A673 (cell line): ENCODE data around the gene BCAS4. TPM values are rescaled to one million over a fixed set of nuclear protein-coding genes. Genes with fewer than 3 reads are reported as not detected.
A peak's percentile ranks its signal among the peaks of the same experiment; 100 is the strongest.

Experiments used
- BruUV-seq: library from RNA; stranded (reverse); fragments of 400-500 nt; replicated peaks from 2 replicates; lab custom pipeline; 2021; lab: Mats Ljungman, UMichigan
- CTCF ChIA-PET: fragments of 300-600 bp; sonication (Branson Sonifier 250); formaldehyde crosslinking; loops from one replicate; lab custom pipeline; 2022; ENCODE audit warnings: antibody characterized with exemption; lab: Charles Lee
- POLR2A ChIA-PET: fragments of 300-600 bp; sonication (Branson Sonifier 250); formaldehyde crosslinking; loops from one replicate; lab custom pipeline; 2022; ENCODE audit warnings: antibody characterized with exemption; ENCODE audit not compliant: low non-redundant PET; lab: Charles Lee
- DNase-seq: peaks from one replicate; pipeline ENCODE4 v3.0.0-alpha.2; 2015; ENCODE audit warnings: low spot score
- H3K27ac ChIP-seq: fragments of 200-600 bp; sonication (generic); 2 replicates; pipeline ENCODE4 v1.5.1; 2016; ENCODE audit warnings: mixed run types, low read depth, mild to moderate bottlenecking, mixed read lengths, antibody characterized with exemption, low read length; ENCODE audit not compliant: poor library complexity, severe bottlenecking
- H3K27me3 ChIP-seq: fragments of 200-600 bp; sonication (generic); replicated peaks from 2 replicates; pipeline ENCODE4 v1.6.1; 2017; ENCODE audit warnings: mixed run types, low read depth, mild to moderate bottlenecking, mixed read lengths, antibody characterized with exemption, low read length; ENCODE audit not compliant: insufficient read depth, poor library complexity
- H3K36me3 ChIP-seq: fragments of 200-600 bp; sonication (generic); 2 replicates; pipeline ENCODE4 v1.6.1; 2016; ENCODE audit warnings: mixed run types, mild to moderate bottlenecking, mixed read lengths, antibody characterized with exemption, low read length; ENCODE audit not compliant: insufficient read depth, poor library complexity, severe bottlenecking
- H3K4me1 ChIP-seq: fragments of 200-600 bp; sonication (generic); 2 replicates; pipeline ENCODE4 v1.6.1; 2017; ENCODE audit warnings: mixed run types, mild to moderate bottlenecking, mixed read lengths, antibody characterized with exemption, low read length; ENCODE audit not compliant: insufficient read depth, poor library complexity, severe bottlenecking
- H3K4me3 ChIP-seq: fragments of 200-600 bp; sonication (generic); 2 replicates; pipeline ENCODE4 v1.5.1; 2016; ENCODE audit warnings: low read depth, mixed run types, mild to moderate bottlenecking, mixed read lengths, low read length; ENCODE audit not compliant: poor library complexity, severe bottlenecking
- H3K9me3 ChIP-seq: fragments of 200-600 bp; sonication (generic); 2 replicates; pipeline ENCODE4 v1.6.1; 2016; ENCODE audit warnings: mixed run types, low read depth, mild to moderate bottlenecking, mixed read lengths, antibody characterized with exemption, low read length; ENCODE audit not compliant: poor library complexity, severe bottlenecking
- EZH2 ChIP-seq: fragments of 200-600 bp; sonication (generic); IDR thresholded peaks from 2 replicates; pipeline ENCODE4 v1.6.1; 2017; ENCODE audit warnings: borderline replicate concordance, low read depth, mild to moderate bottlenecking, mixed read lengths, antibody characterized with exemption, low read length; ENCODE audit not compliant: poor library complexity, severe bottlenecking
- intact Hi-C: fragments of 100-400 bp; cut with micrococcal nuclease; formaldehyde crosslinking; loops from one replicate; pipeline ENCODE4 v1.10.0; 2022; ENCODE audit not compliant: unreplicated experiment
- total RNA-seq: library from RNA; stranded (reverse); gene quantifications from 2 replicates; pipeline ENCODE4 v1.2.3, GENCODE V29; 2021
- TF ChIP-seq, protein P1 (sequence below): fragments of 300-800, 200-600 bp; sonication (generic); conservative IDR thresholded peaks from 2 replicates; pipeline ENCODE4 v1.5.1; 2017; ENCODE audit warnings: low read depth, mild to moderate bottlenecking, antibody characterized with exemption, low read length, moderate library complexity, mixed read lengths

The BCAS4 gene
- total RNA-seq, 1 experiment from 2014 or later, result 28.4 TPM

DNA sequence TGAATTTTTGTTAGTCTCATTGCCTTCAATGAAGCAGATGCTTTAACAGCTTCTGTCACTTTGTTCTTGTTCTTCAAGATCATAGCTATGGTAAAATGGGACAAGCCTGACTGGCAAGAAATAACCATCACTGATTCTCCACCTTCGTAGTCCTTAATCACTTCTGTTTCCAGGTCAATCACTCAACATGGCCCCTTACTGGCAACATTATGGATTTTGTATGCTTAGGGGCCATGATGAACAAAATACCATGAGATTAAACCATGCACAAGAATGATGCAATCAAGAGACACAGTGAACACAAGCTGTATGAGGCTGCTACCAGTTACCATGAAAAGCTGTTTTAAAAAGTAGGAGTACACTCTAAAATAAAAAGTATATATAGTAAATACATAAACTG lies 103.6 kb downstream of the BCAS4 start:
- CTCF ChIA-PET, result interaction anchor here (1.2 kb wide), 1 partner anchor 89 kb away, joined by 3 read pairs; no protein-coding TSS in a partner anchor
- TF ChIP-seq, protein P1, sequence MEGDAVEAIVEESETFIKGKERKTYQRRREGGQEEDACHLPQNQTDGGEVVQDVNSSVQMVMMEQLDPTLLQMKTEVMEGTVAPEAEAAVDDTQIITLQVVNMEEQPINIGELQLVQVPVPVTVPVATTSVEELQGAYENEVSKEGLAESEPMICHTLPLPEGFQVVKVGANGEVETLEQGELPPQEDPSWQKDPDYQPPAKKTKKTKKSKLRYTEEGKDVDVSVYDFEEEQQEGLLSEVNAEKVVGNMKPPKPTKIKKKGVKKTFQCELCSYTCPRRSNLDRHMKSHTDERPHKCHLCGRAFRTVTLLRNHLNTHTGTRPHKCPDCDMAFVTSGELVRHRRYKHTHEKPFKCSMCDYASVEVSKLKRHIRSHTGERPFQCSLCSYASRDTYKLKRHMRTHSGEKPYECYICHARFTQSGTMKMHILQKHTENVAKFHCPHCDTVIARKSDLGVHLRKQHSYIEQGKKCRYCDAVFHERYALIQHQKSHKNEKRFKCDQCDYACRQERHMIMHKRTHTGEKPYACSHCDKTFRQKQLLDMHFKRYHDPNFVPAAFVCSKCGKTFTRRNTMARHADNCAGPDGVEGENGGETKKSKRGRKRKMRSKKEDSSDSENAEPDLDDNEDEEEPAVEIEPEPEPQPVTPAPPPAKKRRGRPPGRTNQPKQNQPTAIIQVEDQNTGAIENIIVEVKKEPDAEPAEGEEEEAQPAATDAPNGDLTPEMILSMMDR, result no peak
- TF ChIP-seq EZH2, result no peak
- no peaks in the 10 kb centered on the region for H3K27me3 ChIP-seq

DNA sequence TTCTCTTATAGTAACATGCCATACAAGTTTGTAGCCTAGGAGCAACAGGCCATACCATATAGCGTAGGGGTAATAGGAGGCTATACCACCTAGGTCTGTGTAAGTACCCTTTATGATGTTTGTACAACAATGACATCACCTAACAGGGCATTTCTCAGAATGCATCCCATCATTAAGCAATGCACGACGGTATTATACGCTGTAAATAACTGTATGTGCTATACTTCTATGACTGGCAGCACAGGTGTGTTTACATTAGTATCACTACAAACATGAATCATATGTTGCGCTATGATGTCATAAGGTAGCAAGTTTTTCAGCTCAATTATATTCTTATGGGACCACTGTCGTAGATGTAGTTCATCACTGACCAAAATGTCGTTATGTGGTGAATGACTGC lies 105.4 kb downstream of the BCAS4 start:
- ChIA-PET POLR2A (no interaction called here), CTCF (interaction anchor here (0.6 to 1.1 kb wide), 3 partner anchors 19 to 105 kb away, joined by 3 to 4 read pairs (median 3); no protein-coding TSS in a partner anchor)
- intact Hi-C loops, result no loop called here
- TF ChIP-seq, protein P1, result no peak
- no peak for TF ChIP-seq EZH2
- Histone ChIP-seq H3K4me3 (no peak overlapping the region), H3K36me3 (peaks cover 62% of the 10 kb centered on the region), H3K9me3 (no peaks in the 10 kb centered on the region), H3K4me1 (peaks cover 34% of the 10 kb centered on the region), H3K27ac (no peak overlapping the region), H3K27me3 (no peaks in the 10 kb centered on the region)
- DNase-seq, result no peak
- BruUV-seq, result no TSS peak

More for the DNA sequence above, 103.6 kb downstream of the BCAS4 start:
- no peaks in the 10 kb centered on the region for H3K9me3 ChIP-seq
- peak overlapping the region; percentile 75 for H3K27ac ChIP-seq
- H3K36me3 ChIP-seq, result peaks cover 80% of the 10 kb centered on the region
- intact Hi-C loops, result no loop called here
- peaks cover 23% of the 10 kb centered on the region for H3K4me1 ChIP-seq
- DNase-seq, result no peak
- no peak overlapping the region for H3K4me3 ChIP-seq
- POLR2A ChIA-PET, result interaction anchor here (0.6 kb wide), 1 partner anchor 202 kb away, joined by 3 read pairs; no protein-coding TSS in a partner anchor
- no TSS peak for BruUV-seq

DNA sequence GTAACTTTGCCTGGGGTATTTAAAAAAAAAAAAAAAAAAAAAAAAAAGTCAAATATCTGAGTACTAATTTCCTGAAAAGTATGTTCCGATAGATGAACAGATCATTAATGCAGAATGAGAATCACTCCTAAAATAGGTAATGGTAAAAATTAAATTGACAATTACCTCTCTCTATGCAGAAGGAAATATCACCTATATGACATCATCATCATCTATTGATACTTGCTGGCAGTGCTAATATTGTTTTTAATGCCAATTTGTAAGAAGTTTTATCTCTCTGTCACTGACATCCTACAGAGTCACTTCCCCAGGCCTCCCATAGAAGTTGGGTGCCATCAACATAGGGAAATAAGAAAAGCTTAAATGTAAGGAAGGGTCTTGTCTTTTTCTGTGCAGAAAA lies 106.4 kb downstream of the BCAS4 start:
- intact Hi-C loops, result no loop called here
- Histone ChIP-seq H3K36me3 (peaks cover 61% of the 10 kb centered on the region), H3K4me3 (no peak overlapping the region), H3K27me3 (no peaks in the 10 kb centered on the region), H3K9me3 (no peaks in the 10 kb centered on the region), H3K4me1 (peaks cover 34% of the 10 kb centered on the region), H3K27ac (no peak overlapping the region)
- no peak for TF ChIP-seq EZH2
- TF ChIP-seq, protein P1, result no peak
- ChIA-PET POLR2A (interaction anchor here (0.9 kb wide), 1 partner anchor 144 kb away, joined by 3 read pairs; no protein-coding TSS in a partner anchor), CTCF (interaction anchor here (1.1 kb wide), 1 partner anchor 28 kb away, joined by 3 read pairs; no protein-coding TSS in a partner anchor)
- DNase-seq, result no peak
- no TSS peak for BruUV-seq
